UCSD-AML1 (cell line): ENCODE measurements around the gene ILKAP.
A peak's percentile ranks its signal among the peaks of the same experiment; 100 is the strongest.

ENCODE experiments used
- DNase-seq: peaks from one replicate; lab custom pipeline; 2025; ENCODE audit not compliant: unreplicated experiment; lab: John Stamatoyannopoulos, UW

The ILKAP gene

GRCh38 chr2:238237431-238238135 lies 34.1 kb upstream of the ILKAP start:
- DNase-seq = no peak

GRCh38 chr2:238236571-238236970 lies 33.1 kb upstream of the ILKAP start:
- DNase-seq = no peak

- DNase-seq = no peak
Observed at GRCh38 chr2:238235856-238236255, 32.4 kb upstream of the ILKAP start.

GRCh38 chr2:238235331-238235732 lies 31.8 kb upstream of the ILKAP start:
- no peak for DNase-seq

- no peak for DNase-seq
Observed at GRCh38 chr2:238233625-238234024, 30.1 kb upstream of the ILKAP start.

- DNase-seq = no peak
Observed at GRCh38 chr2:238231809-238232208, 28.3 kb upstream of the ILKAP start.

- DNase-seq = peak; percentile 69
Observed at GRCh38 chr2:238231251-238231793, 27.8 kb upstream of the ILKAP start.

GRCh38 chr2:238230699-238231098 lies 27.2 kb upstream of the ILKAP start:
- DNase-seq = no peak

- no peak for DNase-seq
Observed at GRCh38 chr2:238228700-238229099, 25.2 kb upstream of the ILKAP start.

GRCh38 chr2:238227587-238228032 lies 24.1 kb upstream of the ILKAP start:
- DNase-seq = no peak

- DNase-seq = no peak
Observed at GRCh38 chr2:238226698-238227586, 23.4 kb upstream of the ILKAP start.

GRCh38 chr2:238225911-238226697 lies 22.6 kb upstream of the ILKAP start:
- DNase-seq = no peak

GRCh38 chr2:238225121-238225520 lies 21.6 kb upstream of the ILKAP start:
- no peak for DNase-seq

GRCh38 chr2:238224356-238225035 lies 21.0 kb upstream of the ILKAP start:
- DNase-seq = no peak

- DNase-seq = no peak
Observed at GRCh38 chr2:238220892-238221521, 17.5 kb upstream of the ILKAP start.

GRCh38 chr2:238220274-238220891 lies 16.9 kb upstream of the ILKAP start:
- DNase-seq = no peak

GRCh38 chr2:238216651-238217184 lies 13.2 kb upstream of the ILKAP start:
- no peak for DNase-seq

GRCh38 chr2:238207006-238207405 lies 3.5 kb upstream of the ILKAP start:
- no peak for DNase-seq

GRCh38 chr2:238203973-238204683 lies 633 bp upstream of the ILKAP start:
- DNase-seq = no peak
